ENCODE results near the gene ITM2C.

ITM2C gene

DNA sequence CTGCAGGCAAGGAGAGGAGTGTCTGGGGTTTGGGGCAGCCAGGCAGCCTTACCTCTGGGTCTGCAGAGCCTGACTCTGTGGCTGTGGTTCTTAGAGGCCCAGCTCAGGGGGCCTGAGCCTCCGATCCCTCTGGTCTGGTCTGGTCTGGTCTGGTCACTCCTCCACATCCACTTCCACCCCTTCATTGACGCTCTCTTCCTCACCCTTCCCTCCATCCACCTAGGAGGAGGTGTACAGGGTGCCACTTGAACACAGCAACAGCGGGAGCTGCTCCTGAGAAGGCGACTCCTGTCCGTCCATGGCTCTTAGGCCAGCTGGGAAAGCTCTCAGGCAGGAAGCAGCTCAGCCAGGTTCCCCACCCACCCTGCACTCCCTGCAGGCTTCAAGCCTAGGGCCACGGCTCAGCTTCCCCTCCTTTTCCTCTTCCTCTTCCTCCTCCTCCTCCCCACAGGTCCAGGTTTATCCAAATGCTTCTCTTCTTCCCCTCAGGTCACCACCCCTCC, 43.4 kb downstream of the ITM2C start:
- DNase-seq (ENCODE audit: low read depth): no peak

DNA sequence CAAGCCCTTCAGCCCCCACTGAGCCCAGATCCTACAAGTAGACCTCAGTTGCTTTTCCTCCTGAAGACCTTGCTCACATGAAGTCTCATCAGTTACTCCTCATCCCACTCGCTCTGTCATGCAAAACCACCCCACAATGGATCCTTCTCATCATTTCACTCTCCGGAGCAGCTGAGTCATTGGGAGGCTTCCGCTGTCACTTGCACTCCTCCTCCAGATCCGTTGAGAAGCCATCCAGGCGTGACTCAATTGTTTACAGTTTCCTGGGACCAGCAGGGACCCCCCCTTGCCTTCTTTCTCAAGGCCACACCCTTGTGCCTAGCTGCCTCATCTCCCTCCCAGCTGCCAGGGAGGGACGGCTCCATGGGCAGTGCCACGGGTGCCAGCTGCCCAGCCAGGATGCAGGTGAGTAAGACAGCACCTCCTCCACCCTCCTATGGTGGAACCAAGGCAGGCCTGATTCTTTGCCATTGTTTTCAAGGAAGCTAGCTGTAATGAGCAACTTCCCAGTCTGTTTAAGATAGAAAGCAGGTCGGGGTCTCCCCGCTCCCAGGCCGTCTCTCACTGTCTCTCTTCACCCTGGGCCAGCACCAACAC, 44.0 kb downstream of the ITM2C start:
- no peak for DNase-seq (ENCODE audit: low read depth)

GRCh38 chr2:230909841-230910545, 45.3 kb downstream of the ITM2C start:
- no peak for DNase-seq (ENCODE audit: low read depth)

DNA sequence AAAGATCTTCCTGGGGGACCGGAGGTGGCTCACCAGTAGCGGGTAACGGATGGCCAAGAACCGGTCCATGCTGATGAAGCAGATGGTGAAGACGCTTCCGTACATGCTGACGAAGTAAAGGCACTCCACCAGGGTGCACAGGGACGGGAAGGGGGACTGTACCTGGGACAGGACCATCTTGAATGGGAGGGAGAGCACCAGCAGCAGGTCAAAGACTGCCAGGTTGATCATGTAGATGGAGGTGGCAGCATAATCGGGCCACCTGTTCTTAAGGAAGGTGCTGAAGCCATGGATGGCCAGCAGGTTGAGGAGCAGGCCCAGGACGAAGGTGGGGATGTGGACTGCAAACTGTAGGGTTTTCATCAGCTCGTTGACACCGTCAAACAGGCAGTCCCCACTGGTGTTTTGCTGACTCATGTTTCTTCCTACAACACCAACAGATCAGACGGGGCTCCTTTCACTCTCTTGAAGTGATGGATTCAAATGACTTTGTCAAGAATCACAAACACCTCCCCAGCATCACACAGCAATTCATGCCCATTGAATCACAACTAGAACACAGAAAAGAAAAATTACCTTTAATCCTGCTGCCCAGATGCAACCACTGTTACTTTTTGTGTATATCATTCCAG, 45.9 kb downstream of the ITM2C start:
- no peak for DNase-seq (ENCODE audit: low read depth)

DNA sequence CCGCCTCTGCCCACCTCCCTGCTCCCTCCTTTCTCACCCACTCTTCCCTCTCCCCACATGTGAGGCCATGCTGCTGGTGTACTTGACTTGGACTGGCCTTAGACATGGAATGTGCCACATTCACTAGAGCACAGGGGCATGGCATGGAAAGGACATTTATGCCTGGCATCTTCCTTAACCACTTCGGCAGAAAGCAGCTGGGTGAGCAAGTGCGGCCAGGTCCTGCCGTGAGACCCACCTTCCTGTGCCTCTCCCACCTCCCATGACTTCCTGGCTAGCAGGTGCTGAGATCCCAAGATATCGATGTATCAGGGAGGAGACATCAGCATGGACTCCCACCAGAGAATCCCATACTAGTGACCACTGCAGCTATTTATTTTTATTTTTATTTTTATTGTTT, 47.3 kb downstream of the ITM2C start:
- DNase-seq (ENCODE audit: low read depth): no peak

DNA sequence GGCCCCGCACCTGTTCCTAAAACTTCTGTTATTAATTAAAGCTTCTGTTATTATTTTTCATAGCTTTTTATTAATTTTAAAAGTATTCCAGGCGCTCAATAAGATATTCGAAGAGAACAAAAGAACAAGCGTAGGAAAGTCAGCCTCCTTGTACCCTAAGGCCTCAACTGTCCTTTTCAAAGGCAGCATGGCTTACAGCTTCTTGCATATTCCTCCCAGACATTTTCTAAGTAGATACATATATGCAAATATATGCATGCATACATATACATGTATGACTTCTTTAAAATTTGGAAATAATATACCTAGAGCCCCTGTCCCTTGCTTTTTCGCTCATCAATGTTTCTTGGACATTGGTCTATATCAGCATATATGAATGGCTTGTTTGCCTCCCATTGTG, 48.0 kb downstream of the ITM2C start:
- no peak for DNase-seq (ENCODE audit: low read depth)

DNA sequence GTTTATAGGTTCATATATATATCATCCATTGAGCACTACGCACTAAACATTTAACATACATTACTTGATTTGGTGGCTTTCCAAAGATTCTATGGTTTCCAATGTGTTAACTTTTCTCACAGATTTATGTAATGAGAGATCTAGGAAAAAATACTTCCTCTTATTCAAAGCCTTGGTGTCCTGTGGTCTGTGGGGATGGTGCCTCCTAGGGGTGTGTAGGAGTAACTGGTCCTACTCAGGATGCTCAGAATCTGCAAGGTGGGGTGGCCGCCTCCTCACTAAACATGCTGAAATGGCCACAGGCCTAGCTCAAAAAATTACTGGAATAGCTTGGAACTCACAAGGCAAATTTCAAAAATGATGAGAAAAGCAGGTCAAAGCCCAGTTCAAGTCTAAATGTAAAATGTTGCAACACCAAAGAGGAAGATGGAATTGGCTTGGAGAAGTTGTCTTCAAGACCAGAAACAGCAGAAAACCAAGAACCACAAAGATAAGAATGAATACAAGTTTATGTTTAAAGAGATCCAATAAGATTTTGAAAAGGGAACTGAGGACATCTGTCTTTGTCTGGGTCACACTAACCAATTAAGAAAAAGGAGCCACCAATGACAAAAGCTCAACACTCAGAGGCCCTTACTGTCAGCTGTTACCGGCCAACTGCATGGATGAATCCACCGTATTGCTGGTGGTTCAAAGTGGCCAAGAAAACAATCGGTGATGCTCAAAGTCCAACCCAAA, 48.8 kb downstream of the ITM2C start:
- DNase-seq (ENCODE audit: low read depth): no peak

- DNase-seq (ENCODE audit: low read depth): no peak
Measured at GRCh38 chr2:230914886-230915285, 50.1 kb downstream of the ITM2C start.

GRCh38 chr2:230915319-230915718, 50.6 kb downstream of the ITM2C start:
- DNase-seq (ENCODE audit: low read depth): no peak

DNA sequence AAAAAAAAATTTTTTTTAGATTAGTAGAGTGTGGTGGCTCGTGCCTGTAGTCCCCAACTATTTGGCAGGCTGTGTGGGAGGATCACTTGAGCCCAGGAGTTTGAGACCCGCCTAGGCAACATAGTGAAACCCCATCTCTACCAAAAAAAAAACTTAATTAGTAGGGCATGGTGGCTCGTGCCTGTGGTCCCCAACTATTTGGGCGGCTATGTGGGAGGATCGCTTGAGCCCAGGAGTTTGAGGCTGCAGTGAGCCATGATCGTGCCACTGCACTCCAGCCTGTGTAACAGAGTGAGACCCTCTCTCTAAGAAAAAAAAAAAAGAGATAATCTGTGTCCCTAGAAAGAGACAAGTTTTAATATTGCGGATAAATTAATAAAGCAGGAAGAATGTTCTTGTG, 51.5 kb downstream of the ITM2C start:
- no peak for DNase-seq (ENCODE audit: low read depth)

GRCh38 chr2:230919240-230919639, 54.5 kb downstream of the ITM2C start:
- no peak for DNase-seq (ENCODE audit: low read depth)

DNA sequence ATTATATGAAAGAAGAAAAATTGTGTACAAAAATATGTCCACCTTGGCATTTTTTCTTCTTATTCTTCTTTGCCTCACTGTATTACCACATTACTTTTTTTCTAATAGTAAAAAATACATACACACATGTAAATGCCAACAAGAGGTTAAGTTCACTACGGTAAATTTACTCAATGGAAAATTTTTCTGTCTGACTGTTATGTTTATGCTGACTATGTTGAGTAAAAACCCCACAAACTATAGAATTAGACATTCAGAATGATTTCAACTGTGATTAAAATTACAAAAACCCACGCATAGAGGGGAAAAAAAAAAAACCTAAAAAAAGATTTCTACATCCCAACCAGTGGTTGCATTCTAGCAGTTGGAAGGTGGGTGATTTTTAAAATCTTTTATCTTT, 54.9 kb downstream of the ITM2C start:
- DNase-seq (ENCODE audit: low read depth): no peak

DNA sequence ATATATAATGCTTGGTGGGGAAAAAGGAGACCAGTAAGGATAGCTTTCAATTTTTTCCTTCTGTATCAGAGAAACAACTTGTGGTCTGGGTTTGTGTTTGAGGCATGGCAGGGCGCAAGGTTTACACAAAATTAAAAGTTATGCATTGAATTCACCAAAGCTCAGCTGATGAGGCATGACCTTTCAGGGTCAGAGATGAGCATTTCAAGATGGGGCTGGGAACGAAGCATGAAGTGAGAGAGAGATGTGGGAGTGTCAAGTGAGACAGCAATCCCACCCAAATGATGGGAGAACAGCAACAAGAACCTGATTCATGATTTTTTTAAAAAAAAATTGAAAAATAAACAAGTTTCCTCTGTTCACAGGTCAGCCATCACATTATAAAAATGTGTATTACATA, 55.4 kb downstream of the ITM2C start:
- DNase-seq (ENCODE audit: low read depth): no peak

- DNase-seq (ENCODE audit: low read depth): no peak
Measured at GRCh38 chr2:230921806-230922595, 57.3 kb downstream of the ITM2C start.

- DNase-seq (ENCODE audit: low read depth): no peak
Measured at GRCh38 chr2:230922951-230923717, 58.4 kb downstream of the ITM2C start.

DNA sequence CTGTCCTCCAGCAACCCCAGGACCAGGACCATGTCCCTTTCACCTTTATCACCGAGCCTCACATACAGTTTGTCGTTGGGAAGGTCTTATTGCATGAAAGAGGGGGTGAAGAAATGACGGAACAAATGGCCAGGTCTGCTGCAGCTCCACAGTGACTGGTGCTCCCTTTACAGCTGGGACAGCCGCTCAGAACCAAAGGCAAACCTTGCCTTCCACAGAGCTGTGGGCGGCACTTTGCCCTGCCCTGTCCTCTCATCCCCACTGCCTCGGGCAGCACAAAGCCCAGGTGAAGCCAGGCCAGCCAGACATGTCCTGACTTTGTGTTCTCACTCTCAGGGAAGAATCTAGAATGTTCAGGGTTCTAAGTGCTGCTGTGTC, 59.3 kb downstream of the ITM2C start:
- DNase-seq (ENCODE audit: low read depth): no peak

DNA sequence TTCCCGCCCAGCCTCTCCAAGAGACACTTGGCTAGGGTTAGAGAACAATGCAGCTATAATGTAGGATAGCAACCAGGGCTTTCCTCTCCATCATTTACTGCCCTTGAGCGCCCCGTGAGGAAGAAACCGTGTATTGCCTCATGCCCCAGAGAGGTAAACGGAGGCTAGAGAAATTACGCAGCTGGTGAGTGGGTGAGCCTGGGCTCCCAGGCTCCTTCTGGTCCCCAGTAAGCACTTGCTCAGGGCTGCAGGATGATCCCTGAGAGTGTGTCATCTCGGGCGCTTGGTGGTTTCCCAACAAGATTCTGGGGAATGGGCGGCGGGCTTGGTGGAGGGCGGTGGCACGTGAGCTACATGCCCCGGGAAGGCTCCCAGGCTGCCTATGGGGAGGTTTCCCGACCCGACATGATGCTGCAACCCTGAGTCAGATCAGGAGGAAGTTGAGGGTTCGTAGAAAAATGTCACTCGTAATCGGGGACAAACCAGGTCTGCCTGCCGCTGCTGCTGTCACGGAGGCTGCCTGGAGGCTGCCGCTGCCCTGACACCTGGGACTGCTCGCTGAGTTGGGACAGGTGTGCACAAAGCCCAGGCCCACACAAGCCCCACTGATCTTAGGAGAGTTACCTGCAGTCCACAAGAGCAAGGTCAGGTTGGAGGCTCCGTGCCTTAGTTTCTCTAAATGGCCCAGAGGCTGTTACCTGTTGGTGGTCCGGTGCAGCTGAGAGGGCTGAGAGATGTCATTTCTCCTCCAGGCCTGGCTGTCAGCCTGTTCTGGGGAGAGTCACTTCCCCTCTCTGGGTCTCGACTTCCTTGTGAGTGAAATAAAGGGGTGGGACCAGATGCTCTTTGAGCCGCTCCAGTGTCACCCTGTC, 60.0 kb downstream of the ITM2C start, which contains the start of gene GPR55:
GPR55 (minus strand) TSS at position 773 of the 872 bp plus-strand sequence. CDS start 14,280 bp downstream, outside the sequence.
- DNase-seq (ENCODE audit: low read depth): no peak

DNA sequence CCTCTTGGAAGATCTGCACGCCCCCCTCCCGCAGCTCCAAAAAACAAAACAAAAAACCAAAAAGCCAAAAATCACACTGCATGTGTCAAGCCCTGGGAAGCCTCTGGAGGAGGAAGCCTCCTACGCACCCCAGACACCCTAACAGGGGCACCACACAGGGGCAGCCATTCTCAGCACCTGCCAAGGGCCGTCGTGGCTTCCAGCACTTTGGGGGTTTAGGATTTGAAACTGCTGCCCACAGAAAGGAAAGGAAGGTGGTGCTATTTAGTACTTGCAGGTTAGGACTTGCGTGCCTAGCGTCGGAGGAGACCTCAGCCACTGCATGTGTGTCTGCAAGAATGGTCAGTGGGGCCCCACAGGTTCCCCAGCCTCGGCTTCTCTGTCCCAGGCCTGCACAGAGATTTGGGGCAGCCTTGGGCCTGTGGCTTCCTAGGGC, 60.7 kb downstream of the ITM2C start:
- DNase-seq (ENCODE audit: low read depth): no peak

GRCh38 chr2:230925879-230926765, 61.4 kb downstream of the ITM2C start:
- DNase-seq (ENCODE audit: low read depth): no peak

All from stimulated activated CD8-positive, alpha-beta memory T cell treated with anti-CD3 and anti-CD28 coated beads, Interleukin-15, amount 100 ng/mL, for 1 hour (primary cell).